Activated CD4-positive, alpha-beta T cell treated with anti-CD3 and anti-CD28 coated beads, Interleukin-2, amount 50 U/mL, for 24 hours (primary cell): Measurements from ENCODE around the gene MRPS27.
"Not testable (repeated sequence)": the region's sequence is repeated elsewhere in the genome, so short reads cannot be mapped to it uniquely, and the experiment has no call there.

Source experiments
- DNase-seq, 2 donors: peaks; one replicate each; pipeline ENCODE4 v3.0.0-alpha.2; 2020; ENCODE audit warnings: low read depth in 1 of 2, low spot score in 1 of 2

The MRPS27 gene

DNA sequence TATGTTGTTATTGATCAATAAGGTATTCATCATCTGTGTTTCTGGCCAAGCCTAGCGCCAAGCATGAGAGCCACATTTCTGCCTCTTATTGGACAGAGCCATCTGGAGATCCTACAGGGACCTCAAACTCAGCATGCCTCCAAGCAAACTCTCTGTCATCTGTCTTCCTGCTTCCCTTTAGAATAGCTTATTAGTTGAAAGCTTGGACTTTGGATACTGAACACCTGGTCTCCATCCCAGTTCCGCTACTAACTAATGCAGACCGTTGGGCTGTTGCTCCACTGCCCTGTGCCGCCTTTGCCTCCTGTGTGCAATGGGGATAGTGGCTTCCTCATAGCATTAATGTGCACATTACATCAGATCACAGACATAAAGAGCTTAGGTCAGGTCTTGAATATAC is 147.3 kb downstream of the MRPS27 start:
- no peak for DNase-seq

DNA sequence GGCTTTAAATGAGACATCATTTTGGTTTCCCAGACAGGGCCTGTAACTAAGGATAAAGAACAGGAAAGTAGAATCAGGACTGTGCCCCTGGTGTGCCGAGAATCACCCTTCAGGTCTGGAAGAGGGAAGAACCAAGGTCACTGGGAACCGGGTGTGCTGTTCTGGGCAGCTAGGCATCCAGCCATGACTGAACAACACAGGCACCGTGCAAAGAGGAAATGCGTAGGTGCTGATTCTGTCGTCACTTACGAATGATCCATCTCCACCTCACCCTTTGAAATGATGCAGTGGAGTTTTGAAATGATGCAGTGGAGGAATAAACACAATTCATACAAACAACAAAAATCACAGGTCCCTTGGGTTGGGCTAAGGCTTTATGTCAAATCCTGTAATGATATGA is 148.4 kb downstream of the MRPS27 start:
- DNase-seq = no peak

DNA sequence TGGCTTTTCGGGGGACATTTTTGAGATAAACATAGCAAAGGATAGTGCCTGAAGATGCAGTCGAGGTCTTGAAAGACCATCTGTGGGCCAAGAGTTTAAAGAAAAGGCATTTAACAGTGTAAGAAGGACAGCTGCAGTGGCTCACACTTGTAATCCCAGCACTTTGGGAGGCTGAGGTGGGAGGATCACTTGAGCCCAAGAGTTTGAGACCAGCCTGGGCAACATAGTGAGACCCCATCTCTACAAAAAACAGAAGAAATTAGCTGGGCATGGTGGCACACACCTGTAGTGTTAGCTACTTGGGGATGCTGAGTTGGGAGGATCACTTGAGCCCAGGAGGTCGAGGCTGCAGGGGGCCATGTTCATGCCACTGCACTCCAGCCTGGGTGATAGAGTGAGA is 148.9 kb downstream of the MRPS27 start:
- DNase-seq = not testable (repeated sequence)

DNA sequence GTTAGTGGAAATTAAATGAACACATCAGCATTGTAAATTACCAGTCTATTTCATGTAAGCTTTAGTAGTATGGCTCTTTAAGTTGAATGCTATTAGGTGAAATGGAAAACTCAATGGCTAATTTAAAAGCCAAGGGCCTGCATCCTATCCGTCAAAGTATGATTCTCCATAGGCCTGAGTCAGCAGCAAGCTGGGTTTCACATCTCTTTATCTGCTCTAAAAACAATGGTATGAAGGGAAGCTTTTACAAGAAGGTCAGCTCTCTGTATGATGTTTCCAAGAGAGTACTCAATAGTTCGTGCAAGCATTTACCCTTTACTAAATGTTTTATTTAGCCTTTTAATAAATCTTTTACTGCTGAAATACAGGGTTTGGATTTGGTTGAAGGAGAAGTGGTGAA is 149.9 kb downstream of the MRPS27 start:
- DNase-seq = no peak
